HG03280 (cell line): ENCODE results near the gene TGFB3.

Experiments
- ATAC-seq: cut with Tn5 transposase; IDR thresholded peaks from one replicate; pipeline ENCODE4 v1.9.1; 2021; ENCODE audit warnings: mild to moderate bottlenecking, moderate library complexity; ENCODE audit not compliant: unreplicated experiment

The TGFB3 gene

DNA sequence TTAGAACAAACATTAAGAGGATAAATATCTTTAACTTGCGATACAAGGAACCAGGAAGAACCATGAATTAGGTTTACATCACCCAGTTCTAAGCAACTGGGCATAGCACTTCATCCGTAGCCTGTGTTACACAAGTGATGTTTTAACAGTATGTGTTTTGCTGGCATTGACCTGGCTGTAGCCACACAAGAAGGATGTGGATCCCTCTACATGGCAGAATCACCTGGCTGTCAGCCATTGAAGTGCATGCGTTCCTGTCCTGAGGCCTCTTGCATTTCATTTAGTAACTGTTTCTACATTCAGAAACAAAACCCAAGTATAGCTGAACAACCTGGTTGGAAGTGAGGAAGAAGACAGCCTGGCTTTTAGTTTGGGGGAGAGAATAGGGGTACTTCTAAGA lies 72.2 kb downstream of the TGFB3 start:
- no peak for ATAC-seq
